HG02642 (cell line): ENCODE measurements around the gene ULBP1.
"Not testable (repeated sequence)": the region's sequence is repeated elsewhere in the genome, so short reads cannot be mapped to it uniquely, and the experiment has no call there.

Experiments
- ATAC-seq: cut with Tn5 transposase; IDR thresholded peaks from one replicate; pipeline ENCODE4 v1.9.1; 2021; ENCODE audit warnings: mild to moderate bottlenecking; ENCODE audit not compliant: unreplicated experiment, poor library complexity

Gene ULBP1

DNA sequence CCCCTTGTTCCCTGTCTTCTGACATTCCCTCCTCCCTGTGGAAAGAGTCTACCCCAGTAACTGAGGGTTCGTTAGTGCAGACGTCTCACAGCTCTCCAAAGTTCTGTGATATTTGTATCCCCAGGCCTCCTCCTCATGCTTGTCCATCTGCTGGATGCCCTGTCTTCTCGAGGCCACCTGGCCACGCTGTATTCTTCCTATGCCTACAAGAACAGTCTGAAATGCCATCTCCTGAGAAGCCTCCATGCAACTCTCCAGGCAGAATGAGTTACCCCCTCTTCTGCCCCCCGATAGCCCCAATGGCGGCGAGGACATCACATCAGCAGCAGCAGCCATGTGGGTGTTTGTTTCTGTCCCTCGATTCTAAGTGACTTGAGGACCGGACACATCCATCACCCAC, 12.6 kb upstream of the ULBP1 start:
- no peak for ATAC-seq

DNA sequence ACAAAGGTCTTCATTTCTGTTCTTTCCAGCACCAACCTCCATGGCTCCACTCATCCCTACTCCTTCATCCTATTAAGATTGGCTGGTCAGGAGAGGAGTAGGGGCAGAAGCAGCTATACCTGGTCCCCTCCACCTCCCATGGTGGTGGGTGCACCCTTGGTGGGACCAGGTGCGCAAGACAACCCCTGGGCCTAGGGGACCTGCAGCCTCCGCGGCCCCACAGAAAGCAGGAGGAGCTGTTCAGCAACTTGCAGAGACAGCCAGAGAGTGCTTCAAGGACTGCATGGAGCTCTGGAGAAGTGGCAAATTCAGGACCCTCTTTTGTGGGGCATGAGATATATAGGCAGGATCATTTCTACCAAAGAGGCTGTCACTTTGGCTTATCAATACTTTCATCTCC, 12.1 kb upstream of the ULBP1 start:
- no peak for ATAC-seq

DNA sequence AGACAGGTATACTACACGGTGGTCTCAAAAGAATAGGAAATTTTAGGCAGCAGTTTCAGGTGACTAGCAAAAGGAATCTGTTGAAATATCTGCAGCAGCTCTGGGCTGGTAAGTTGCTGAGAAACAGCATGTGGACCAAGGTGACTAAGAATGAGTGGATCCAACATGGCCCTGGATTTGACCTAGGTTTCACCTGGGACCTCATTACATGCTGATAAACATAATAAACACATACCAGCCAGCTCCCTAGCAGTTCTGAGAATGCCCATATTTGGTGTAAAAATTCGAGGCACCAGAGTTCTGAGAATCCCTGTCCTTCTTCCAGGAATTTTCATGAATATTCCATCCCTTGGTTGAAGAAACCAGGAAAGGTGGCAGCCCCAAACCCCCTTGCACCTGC, 10.4 kb upstream of the ULBP1 start:
- not testable (repeated sequence) for ATAC-seq

DNA sequence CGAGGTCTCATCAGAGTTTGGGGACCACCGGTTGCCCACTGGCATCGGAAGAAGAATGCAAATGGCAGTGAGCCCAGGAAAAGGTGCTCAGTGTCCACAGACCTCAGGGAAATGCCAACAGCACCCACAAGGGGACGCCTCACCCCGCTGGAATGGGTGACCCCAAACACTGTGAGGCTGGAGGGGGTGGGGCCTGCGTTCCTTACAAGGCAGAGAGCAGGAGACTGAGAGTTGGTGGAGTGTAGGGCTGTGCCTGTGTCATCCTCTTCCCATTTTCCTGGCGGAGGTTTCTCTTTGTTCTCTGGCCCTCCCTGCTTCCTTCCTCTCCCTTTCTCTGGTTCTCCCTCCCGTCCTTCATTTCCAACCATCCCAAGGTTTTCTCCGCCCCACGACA, 9.8 kb upstream of the ULBP1 start:
- not testable (repeated sequence) for ATAC-seq

DNA sequence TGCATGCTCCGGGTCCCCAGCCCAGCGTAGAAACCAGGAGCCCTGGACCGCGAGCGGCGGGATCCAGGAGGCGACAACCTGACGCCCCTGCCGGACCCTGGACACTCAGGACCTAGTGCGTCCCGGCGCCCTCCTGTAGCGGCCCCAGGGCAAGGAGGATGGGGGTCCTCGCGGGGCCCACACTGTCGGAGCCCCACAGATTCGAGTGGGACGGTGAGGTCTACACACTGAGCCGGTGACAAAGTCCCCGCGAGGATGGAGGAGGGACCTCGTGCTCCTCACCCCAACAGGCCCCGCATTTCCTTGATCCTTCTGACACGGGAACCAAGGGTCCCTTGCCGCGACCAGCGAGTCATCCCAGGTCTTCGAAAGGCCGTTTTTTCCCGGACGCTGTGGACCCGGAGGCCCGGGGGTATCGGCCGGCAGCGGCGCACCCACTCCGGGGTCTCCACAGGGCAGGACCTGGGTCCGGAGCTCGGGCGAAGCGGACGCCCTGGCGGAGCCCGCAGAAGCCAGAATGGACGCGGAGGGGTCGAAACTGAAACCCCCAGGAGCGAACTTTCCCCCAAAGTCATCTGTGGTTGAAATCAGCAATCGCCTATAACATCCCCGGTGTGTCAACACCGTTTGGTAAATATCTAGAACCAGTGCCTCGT, 9.3 kb upstream of the ULBP1 start:
- ATAC-seq, result not testable (repeated sequence)

DNA sequence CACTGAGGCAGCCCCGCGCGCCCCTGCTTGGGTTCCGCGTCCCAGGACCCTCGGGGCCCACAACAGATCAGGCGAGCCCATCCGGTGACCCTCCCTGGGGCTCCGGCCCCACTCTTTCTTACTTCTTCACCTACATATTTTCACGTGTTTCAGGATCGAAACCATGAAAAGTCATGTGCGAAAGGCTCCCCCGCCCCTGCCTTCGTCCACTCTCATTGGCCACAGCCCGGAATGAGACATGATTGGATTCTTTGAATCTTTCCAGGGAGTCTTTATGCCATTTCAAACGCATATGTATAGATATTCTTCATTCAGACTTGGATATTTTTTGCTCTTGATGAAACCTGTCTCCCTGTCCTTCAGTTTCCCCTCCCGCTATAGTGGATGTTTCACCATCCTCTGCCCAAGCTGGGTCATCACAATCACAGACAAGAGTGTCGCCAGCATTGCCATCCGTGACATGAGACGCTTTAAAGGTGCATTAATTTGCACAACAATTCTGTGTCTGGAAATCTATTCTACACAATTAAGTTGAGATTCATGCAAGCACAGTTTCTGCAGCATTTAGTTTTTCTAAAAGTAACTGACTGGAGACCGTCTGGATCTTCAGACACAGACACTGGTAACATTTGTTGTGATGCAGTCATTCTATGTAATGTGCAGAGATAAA, 8.6 kb upstream of the ULBP1 start:
- ATAC-seq, result not testable (repeated sequence)

DNA sequence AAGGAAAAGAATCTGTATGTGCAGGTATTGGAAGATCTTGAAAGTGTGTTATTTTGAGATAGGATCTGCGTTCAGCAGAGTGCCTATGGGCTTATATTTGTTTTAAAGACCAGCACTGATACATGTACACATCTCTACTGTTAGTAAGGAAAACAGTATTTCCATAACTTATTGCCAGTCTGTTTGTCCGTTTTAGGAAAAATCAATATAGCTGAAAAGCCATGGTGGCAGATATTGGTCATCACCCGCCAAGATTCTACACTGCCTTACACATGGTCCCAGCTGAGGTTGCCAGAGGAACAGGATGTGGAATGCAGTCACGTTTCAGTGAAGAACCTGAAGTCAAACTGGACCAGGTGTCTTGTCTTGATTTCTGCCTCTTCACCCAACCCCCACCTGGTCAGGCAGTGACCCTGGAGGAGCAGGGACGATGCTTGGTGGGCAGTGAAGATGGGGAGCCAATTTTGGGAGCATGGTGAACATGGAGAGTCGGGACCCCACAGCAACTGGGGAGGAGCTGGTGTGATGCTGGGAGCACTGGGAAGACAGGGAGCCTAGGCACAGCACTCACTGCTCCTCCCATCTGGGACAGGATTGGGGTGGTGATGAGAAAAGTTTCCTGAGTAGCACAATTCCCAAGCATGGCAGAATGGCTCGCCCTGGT, 8.0 kb upstream of the ULBP1 start:
- not testable (repeated sequence) for ATAC-seq

DNA sequence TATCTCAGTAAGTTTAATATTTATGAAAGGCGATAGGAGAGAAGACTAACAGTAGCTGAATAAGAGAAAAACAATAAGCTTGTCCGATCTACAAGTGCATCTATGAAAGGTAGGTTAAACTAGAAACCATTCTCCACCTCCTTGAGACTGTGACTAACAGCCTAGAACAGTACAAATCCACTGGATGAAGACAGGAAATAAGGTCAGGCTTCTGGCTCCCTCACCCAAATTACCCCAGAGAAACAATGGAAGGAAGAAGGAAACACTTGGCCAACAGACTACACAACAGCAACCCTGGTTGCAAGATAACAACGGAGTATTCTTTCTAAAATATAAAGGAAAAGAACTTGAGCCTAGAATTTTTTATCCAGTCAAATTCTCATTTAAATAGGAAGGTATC, 5.6 kb upstream of the ULBP1 start:
- ATAC-seq, result not testable (repeated sequence)

DNA sequence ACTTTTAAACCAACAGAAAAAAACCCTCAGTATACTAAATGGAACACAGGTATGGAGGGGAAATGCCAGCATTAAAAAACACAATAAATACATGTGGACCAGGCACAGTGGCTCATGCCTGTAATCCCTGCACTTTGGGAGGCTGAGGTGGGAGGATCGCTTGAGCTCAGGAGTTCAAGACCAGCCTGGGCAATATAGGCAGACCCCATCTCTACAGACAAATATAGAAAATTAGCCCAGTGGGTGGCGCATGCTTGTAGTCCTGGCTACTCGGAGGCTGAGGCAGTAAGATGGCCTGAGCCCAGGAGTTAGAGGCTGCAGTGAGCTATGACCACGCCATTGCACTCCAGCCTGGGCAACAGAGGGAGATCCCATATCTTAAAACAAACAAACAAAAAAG, 3.9 kb upstream of the ULBP1 start:
- ATAC-seq, result not testable (repeated sequence)

DNA sequence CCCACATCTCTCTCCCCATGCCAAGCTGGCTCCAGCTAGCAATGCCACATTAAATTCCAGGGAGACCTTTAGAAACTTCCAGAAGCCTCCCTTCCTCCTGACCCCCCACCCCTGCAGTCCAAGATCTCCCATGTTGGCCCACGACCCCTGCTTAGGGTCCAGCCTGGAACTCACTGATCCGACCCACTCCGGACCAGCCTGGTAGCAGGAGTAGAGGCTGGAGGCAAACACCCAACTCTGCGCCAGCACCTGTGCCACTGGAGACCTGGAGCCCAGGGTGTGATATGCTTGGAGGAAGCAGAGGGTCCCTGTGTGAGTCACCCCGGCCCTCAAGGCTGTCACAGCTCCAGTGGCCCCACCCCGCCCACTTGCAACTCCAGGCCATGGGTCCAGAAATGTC, 3.3 kb upstream of the ULBP1 start:
- no peak for ATAC-seq

DNA sequence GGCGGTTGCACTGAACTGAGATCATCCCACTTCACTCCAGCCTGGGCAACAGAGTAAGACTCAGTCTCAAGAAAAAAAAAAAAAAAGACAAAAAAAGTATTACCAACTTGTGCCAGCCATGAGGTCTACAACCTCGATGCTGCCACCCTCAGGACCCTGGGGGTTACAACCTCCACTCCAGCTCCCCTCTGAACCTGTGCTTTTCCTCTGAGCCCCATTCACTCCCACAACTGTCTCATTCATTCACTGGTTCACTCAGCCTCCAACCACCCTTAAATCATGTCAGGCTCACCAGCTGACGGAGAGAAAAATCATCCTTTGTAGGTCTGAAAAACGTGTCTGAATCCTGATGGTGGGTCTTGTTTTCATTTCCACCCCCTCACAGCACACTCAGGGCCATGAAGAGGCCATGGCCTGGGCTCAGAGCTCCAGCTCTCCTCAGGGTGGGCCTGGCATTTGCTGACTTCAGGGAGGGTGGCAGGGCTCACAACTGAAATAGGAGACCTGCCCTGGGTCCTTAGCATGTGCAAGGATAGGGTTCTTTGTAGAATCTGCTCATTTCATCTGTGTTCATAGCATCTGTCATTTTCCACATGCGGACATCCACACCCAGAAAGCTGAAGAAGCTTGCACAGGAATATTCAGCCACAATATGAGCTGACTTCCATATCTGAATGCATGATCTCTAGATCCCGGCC, 1.9 kb upstream of the ULBP1 start:
- no peak for ATAC-seq

DNA sequence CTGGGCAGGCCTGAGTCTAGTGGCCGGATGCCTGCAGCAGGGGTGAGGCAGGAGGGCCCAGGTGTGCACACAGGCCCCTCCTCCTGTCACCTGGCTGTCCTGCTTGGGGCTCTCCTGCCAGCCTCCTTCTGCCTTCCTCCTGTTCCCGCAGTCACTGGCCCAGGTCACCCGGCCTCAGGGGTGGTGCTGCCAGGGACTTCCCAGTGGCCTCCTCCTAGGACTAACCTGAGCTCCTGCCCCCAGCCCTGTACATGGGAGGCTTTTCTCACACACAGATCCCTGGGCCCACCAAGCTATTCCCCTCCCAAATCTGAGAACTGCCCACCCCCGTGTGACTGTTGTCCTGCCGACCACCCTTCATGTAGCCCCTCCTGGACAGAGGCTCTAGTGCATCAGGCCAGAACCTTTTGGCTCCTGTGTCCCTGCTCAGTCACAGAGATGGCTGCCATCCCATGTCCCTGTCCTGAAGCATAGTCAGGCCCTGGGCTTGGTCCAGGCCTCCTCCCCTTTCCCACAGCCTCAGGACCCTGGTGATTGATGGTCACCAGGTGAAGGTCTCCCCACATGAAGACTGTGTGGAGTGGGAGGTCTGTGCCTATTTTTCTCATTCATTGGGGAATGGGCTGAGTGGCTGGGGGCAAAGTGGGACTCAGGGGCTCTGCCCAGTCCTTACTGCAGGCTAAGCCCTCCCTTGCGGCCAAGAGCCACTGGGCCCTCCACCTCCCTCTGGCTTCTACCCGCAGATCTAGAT, 1.1 kb upstream of the ULBP1 start:
- ATAC-seq, result no peak

DNA sequence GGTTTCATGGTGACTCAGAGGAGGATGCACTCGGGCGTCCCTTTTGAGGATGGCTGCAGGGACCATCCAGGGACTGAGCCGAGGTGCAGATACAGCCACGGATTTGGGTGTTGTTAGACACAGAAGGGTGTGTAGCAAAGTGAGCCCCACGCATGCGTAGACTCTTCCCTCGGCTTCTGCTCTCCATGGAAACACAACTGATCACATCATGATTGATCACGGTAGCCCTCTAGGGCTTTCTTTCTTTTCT, 606 bp upstream of the ULBP1 start:
- ATAC-seq, result no peak

DNA sequence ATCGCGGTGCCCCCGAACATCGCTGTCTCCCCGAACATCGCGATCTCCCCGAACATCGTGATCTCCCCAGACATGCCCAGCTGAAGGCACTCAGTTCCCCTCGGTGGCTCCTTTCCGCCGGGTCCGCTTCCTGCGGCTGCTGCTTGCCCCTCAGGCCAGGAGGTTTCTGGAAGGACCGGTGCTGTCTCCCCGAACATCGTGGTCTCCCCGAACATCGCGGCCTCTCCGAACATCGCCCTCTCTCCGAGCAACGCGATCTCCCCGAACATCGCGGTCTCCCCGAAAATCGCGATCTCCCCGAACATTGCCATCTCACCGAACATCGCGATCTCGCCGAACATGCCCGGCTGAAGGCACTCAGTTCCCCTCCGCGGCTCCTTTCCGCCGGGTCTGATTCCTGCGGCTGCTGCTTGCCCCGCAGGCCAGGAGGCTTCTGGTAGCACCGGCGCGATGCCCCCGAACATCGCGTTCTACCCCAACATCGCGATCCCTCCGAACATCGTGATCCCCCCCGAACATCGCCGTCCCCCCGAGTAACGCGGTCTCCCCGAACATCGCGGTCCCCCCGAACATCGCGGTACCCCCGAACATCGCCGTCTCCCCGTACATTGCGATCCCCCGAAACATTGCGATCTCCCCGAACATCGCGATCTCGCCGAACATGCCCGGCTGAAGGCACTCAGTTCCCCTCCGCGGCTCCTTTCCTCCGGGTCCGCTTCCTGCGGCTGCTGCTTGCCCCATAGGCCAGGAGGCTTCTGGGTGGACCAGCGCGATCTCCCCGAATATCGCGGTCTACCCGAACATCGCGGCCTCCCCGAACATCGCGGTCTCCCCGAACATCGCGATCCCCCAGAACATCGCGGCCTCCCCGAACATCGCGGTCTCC, 808 bp downstream of the ULBP1 start:
- no peak for ATAC-seq

DNA sequence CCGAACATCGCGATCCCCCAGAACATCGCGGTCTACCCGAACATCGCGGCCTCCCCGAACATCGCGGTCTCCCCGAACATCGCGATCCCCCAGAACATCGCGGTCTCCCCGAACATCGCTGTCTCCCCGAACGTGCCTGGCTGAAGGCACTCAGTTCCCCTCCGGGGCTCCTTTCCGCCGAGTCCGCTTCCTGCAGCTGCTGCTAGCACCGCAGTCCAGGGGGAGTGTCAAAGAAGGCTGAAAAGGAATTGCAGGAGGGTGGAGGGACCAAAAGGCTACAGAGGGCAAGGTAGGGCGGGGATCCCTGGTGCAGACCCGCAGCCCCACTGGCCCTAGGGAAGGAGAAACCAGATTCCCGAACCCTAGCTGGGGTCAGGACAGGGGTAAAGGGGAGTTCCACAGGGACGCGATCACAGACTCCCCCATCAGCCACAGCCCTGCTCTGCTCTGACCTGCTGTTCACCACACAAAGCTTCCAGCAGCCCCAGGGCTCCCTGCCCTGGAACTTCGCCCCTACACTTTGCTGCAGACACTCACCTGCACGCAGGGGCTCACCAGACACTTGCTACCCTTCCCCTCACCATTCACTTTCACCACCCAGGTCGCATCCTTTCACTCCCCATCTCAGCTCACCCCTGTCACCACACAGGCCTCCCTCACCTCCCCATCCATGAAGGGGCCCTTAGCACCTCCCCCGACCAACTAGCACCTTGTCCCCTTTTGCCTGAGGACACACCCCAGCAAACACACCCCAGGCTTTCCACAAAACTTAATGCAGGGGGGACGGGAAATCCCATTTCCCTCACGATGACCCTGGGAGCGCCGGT, 1.7 kb downstream of the ULBP1 start:
- no peak for ATAC-seq

DNA sequence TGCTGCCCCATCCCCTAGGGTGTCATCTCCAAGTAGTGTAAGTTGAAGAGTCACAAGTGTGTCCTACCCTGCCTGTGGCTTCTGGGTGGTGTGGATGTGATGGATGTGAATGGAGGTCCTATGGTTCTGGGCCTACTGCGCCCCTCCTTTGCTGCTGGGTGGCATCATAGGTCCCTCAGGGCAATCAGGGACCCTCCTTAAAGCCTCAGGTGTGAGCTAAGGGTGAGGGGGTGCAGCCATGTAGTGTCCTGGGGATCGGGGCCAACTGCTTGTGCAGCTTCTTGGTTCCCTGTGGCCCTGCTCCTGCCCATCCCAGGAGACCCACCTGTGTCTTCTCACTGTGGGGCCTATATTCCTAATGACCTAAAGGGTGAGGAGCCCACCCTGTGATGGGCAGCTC, 2.6 kb downstream of the ULBP1 start:
- not testable (repeated sequence) for ATAC-seq

DNA sequence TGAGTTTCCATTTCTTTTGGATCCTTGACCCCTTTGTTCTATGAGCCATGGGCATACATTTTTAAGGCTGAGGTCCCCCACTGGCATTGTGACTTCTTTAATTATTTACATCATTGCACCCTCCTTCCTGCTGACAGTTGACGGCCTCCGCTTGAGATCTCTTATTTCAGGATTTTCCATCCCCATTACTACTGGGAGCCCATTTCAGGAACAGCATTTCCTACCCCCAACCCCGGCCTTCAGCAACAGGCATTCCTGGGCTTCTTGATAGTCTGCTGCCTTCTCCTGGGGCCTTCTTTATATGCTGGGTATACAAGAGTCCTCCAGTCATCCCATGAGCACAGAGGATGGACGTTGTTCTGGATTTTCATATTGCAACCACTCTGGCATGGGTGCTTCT, 3.8 kb downstream of the ULBP1 start:
- no peak for ATAC-seq

DNA sequence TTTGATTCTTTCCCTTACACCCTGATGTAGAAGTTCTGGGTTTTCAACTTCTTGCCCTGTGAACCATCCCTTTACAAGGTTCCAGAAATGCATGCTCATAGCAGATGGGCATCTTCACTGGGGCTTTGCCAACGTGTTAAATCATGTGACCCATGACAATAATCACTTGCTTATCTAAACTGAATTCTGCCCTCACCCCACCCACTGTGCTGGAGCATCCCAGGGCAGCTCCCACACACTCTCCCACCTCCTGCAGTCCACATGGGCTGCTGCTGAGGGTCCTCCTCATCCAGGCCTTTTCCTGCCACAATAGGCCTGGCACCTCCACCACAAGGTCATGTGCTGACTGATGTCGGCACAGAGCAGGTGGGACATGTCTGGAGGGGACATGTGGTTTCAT, 4.3 kb downstream of the ULBP1 start:
- ATAC-seq, result not testable (repeated sequence)

DNA sequence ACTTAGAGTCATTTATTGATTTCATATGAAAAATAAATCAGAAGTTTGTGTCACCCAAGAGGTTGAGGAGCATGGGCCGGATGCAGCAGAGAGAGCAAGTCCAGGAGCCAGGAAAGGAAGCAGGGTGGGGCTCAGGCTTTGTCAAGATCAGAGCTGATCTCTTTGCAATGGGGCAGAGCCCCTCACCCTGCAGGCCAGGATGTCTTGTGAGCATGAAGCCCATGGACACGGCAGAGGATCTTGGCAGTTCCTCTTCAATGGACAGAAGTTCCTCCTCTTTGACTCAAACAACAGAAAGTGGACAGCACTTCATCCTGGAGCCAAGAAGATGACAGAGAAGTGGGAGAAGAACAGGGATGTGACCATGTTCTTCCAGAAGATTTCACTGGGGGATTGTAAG, 5.2 kb downstream of the ULBP1 start:
- ATAC-seq, result not testable (repeated sequence)
